NK-92 treated with Interleukin-12 subunit alpha and Interleukin-12 subunit beta, amount 100 ng/mL, for 24 hours (cell line): ENCODE measurements around the gene VRK3.
A peak's percentile ranks its signal among the peaks of the same experiment; 100 is the strongest.
"Not testable (repeated sequence)": the region's sequence is repeated elsewhere in the genome, so short reads cannot be mapped to it uniquely, and the experiment has no call there.

Source experiments
- DNase-seq: peaks from one replicate; lab custom pipeline; 2025; lab: John Stamatoyannopoulos, UW

VRK3 gene

GRCh38 chr19:49988007-49988406 lies 37.2 kb downstream of the VRK3 start:
- no peak for DNase-seq

GRCh38 chr19:49987159-49987698 lies 37.9 kb downstream of the VRK3 start:
- no peak for DNase-seq

GRCh38 chr19:49986354-49986753 lies 38.8 kb downstream of the VRK3 start:
- DNase-seq = no peak

GRCh38 chr19:49985871-49986270 lies 39.3 kb downstream of the VRK3 start:
- DNase-seq = no peak

- no peak for DNase-seq
Measured at GRCh38 chr19:49984491-49984890, 40.7 kb downstream of the VRK3 start.

GRCh38 chr19:49983645-49984229 lies 41.4 kb downstream of the VRK3 start:
- DNase-seq = peak; percentile 51

GRCh38 chr19:49981603-49982593 lies 43.3 kb downstream of the VRK3 start:
- DNase-seq = no peak

GRCh38 chr19:49978324-49978723 lies 46.8 kb downstream of the VRK3 start:
- no peak for DNase-seq

- DNase-seq = no peak
Measured at GRCh38 chr19:49977881-49978280, 47.3 kb downstream of the VRK3 start.

GRCh38 chr19:49977076-49977475 lies 48.1 kb downstream of the VRK3 start:
- no peak for DNase-seq

GRCh38 chr19:49976496-49976895 lies 48.7 kb downstream of the VRK3 start:
- no peak for DNase-seq

- no peak for DNase-seq
Measured at GRCh38 chr19:49975051-49975450, 50.1 kb downstream of the VRK3 start.

- no peak for DNase-seq
Measured at GRCh38 chr19:49973987-49974386, 51.2 kb downstream of the VRK3 start.

- no peak for DNase-seq
Measured at GRCh38 chr19:49972841-49973240, 52.3 kb downstream of the VRK3 start.

- DNase-seq = no peak
Measured at GRCh38 chr19:49971991-49972411, 53.2 kb downstream of the VRK3 start.

- DNase-seq = not testable (repeated sequence)
Measured at GRCh38 chr19:49969355-49969754, 55.8 kb downstream of the VRK3 start.

GRCh38 chr19:49968279-49968922 lies 56.8 kb downstream of the VRK3 start:
- DNase-seq = no peak

- DNase-seq = not testable (repeated sequence)
Measured at GRCh38 chr19:49960980-49961379, 64.2 kb downstream of the VRK3 start, which contains the start of gene SIGLEC11. Gene SIGLEC11, minus strand, starts transcription at chr19:49961172. Its CDS starts 91 bp downstream, at chr19:49961081.

GRCh38 chr19:49959892-49960291 lies 65.3 kb downstream of the VRK3 start:
- DNase-seq = not testable (repeated sequence)

- not testable (repeated sequence) for DNase-seq
Measured at GRCh38 chr19:49958596-49958995, 66.6 kb downstream of the VRK3 start.

- not testable (repeated sequence) for DNase-seq
Measured at GRCh38 chr19:49958144-49958543, 67.0 kb downstream of the VRK3 start.

- DNase-seq = no peak
Measured at GRCh38 chr19:49957262-49957915, 67.8 kb downstream of the VRK3 start.
